RCC 7860 (cell line): ENCODE results near the gene FPR1.
A peak's percentile ranks its signal among the peaks of the same experiment; 100 is the strongest.

Experiments used
- DNase-seq: peaks from one replicate; pipeline ENCODE4 v3.0.0-alpha.2; 2015; ENCODE audit warnings: low spot score
- FAIRE-seq: peaks from 2 replicates; lab custom pipeline; 2012; peaks lifted over from hg19 to GRCh38; lab: Jason Lieb, UNC

The FPR1 gene

DNA sequence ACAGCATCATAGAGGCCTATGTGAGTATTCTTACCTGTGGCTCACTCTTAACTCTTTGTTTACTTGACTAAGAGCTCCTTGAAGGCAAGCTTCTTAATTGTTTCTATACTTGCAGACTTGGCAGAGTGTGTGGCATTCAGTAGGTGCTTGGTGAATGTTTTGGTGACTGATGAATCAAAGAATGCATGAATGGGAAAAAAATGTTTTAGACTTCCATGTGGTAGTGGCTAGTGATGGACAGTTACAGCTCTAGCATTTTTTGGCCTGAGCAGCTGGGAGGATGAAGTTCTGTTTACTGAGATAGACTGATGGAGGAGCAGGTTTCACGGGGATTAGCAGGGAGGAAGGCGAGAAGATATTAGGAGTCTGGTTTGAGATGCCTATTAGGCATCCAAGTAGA is 41.5 kb downstream of the FPR1 start:
- FAIRE-seq, result no peak
- DNase-seq, result no peak

DNA sequence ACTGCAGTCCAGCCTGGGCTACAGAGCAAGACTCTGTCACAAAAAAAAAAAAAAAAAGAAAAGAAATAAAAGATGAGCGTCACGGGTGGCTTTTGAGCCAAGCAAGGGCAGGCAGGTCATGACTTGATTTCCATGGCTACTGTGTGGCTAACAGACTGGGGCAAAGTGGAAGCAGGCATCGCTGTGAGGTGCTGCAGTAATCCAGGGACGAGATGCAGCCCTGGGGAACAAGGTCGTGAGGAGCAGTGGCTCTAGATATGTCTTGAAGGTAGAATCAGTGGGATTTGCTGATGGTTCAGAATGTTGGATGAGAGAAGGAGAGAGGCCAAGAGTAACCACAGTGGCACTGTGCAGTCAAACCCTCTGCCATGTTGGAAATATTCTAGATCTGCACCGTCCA is 42.1 kb downstream of the FPR1 start:
- FAIRE-seq (no peak), DNase-seq (no peak)

DNA sequence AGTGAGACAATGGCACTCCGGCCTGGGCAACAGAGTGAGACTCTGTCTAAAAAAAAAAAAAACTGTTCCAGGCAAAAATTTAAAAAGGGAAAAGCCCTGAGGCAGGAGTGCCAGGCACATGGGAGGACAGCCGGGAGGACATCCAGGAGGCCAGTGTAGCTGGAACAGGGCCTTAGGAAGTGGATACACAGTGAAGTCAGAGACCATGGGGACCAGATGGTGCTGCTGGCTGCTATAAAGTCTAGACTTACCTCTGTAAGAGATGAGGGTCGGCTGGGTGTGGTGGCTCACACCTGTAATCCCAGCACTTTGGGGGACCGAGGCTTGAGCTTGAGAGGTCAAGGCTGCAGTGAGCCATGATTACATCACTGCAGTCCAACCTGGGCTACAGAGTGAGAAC is 42.9 kb downstream of the FPR1 start:
- FAIRE-seq, result no peak
- DNase-seq, result no peak

DNA sequence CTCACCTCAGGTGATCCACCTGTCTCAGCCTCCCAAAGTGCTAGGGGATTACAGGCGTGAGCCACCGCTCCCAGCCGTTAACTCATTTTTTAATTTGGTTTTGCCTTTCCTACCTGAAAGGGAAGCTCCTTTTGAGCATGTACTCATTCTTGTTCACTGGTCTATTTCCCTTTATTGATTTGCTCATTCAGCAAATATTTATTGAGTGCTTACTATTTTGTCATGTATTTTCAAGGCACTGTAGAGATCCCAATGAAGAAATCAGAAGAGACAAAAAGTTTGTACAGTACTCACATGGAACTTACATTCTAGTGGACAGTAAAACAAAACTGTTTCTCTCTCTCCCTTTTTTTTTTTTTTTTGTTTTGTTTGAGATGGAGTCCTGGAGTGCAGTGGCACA is 44.8 kb downstream of the FPR1 start:
- FAIRE-seq (no peak), DNase-seq (no peak)

DNA sequence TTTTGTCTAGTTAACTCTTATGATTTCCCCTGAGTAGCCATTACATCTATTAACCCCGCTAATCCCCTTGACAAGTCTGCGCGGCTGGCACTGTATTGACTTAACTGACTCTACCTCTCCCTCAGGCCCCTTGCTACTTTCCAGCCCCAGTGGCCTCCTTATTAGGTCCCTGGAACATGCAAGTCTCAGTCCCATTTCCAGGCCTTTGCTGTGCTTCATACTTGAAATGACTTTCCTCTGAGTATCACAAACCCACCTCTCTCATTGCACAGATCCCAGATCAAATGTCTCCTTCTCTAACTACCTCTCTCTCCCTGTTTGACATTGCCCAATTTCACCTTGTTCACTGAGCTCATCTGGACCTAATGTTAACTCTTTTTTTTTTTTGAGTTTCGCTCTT is 45.4 kb downstream of the FPR1 start:
- FAIRE-seq, result no peak
- no peak for DNase-seq

DNA sequence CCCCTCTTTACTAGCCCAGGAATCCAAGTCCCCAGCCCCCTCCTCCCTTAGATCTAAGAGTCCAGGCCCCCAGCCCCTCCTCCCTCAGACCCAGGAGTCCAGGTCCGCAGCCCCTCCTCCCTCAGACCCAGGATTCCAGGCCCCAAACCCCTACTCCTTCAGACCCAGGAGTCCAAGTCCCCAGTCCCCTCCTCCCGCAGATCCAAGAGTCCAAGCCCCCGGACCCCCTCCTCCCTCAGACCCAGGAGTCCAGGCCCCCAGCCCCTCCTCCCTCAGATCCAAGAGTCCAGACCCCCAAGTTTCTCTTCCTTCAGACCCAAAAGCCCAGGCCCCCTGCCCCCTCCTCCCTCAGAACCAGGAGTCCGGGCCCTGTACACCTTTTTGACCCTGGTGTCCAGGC is 47.1 kb downstream of the FPR1 start:
- FAIRE-seq (no peak), DNase-seq (no peak)

DNA sequence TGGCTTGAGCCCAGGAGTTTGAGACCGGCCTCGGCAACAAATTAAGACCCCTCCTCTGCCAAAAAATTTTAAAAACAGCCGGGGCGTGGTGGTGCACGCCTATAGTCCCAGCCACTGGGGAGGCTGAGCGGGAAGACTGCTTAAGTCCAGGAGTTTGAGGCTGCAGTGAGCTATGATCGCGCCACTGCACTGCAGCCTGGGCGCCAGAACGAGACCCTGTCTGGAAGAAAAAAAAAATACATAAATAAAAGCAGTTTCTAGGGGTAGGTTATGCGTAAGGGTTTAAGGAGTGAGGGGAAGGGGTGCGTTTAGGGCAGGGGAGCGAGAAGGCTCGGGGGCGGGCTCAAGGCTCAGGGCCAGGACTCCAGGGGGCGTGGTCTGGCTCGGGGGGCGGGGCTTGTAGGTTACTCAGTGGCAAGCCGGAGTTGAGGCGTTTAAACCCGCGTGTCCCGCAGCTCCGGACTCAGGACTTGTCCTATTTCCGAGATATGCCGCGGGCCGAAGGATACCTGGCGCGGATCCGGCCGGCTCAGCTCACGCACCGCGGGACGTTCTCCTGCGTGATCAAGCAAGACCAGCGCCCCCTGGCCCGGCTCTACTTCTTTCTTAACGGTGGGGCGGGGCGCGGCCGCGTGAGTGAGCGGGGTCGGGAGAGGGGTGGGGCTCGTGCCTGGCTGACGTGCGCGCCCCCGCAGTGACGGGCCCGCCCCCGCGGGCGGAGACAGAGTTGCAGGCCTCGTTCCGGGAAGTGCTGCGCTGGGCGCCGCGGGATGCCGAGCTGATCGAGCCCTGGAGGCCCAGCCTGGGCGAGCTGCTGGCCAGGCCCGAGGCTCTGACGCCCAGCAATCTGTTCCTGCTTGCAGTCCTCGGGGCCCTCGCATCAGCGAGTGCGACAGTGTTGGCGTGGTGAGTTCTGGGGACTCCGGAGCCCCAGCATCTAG is 47.8 kb downstream of the FPR1 start:
- peak; percentile 70 for DNase-seq
- FAIRE-seq, result no peak

DNA sequence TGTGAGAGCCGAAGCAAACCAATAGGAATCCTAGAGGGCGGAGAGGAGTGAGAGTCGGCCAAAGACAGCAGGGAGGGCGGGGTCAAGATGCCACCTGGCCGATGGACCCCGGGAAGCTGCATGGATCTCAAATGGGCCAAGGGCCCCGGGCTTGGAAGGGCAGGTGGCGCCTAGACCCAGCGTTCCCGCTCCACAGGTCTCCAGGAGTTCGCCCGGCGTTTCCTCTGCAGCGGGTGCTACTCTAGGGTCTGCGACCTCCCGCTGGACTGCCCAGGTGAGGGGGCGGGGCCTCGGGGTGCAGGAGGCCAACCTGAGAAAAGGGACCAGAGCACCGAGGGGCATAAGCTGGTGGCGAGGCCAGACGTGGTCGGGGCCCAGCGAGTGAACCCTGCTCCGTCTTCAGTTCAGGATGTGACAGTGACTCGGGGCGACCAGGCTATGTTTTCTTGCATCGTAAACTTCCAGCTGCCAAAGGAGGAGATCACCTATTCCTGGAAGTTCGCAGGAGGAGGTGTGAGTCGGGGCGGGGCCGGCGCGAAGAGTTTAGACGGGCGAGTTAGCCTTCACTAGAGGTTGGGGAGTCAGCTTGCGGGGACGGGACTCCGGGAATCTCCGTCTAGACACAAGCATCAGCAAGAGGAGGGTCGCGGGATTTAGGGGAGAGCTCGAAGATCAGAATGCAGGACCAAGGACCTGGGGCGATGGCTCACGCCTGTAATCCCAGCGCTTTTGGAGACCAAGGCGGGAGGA is 48.7 kb downstream of the FPR1 start:
- DNase-seq, result no peak
- no peak for FAIRE-seq

DNA sequence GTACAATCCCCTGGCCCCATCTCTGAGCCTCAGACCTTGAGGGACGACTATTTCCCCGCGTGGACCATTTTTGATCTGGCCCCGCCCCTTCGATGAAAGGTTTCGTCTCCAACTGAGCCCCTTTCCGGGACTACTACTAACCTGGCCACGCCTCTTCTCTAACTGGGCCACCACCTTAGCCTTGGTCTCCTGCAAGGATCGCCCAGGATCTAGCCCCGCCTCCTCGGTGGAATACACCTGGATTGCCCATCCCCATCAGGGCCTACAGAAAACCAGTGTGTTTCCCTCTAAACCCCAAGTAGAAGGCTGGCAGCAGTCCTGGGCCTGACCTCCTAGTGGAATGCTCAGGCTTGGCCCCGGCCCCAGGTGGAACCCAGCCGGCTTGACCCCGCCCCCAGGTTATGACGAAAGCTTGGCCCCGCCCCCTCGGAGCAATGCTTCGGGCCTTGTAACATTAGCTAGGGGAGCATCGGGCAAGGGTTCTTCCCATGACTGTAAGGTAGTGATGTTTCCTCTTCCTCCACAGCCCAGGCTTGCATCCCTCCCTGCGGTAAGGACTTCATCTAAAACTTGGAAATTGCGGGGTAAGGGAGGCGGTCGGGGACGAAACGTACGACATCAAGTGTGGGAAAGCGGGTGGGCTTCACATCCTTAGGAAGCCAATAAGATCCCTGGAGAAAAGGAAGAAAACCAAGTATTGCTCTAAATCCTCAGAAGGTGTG is 49.4 kb downstream of the FPR1 start:
- FAIRE-seq (no peak), DNase-seq (no peak)

DNA sequence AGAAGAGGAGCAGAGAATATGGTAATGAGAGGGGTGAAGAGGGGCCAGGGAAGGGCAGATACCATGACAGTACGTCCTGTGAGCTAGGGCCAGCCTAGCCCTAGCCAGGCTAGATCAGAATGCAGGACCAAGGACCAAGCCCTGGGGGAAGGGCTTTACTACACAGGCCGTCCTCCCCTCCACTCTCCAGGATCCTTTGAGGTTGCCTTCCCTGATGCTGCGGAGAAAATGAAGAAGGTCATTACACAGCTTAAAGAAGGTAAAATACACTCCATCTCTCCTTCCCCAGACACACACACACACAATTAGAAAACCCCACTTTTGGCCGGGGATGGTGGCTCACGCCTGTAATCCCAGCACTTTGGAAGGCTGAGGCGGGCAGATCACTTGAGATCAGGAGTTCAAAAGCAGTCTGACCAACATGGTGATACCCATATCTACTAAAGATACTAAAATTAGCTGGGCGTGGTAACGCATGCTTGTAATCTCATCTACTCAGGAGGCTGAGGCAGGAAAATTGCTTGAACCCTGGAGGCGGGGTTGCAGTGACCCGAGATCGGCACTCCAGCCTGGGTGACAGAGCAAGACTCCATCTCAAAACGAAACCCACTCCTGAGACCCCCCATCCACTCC is 50.1 kb downstream of the FPR1 start:
- DNase-seq (no peak), FAIRE-seq (no peak)

DNA sequence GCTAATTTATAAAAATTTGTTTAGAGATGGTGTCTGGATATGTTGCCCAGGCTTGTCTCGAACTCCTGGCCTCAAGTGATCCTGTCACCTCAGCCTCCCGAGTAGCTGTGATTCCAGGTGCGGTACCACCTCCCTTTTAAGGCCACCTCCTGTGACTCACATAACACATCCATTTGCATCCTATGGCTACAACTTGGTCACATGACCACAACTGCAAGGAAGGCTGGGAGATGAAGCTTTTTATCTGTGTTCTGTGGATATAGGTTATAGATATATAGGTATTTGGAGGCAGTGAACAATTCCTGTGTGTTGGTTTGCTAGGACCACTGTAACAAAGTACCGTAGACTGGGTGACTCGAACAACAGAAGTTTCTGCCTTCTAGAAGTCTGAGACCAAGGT is 52.5 kb downstream of the FPR1 start:
- FAIRE-seq, result no peak
- DNase-seq, result no peak

DNA sequence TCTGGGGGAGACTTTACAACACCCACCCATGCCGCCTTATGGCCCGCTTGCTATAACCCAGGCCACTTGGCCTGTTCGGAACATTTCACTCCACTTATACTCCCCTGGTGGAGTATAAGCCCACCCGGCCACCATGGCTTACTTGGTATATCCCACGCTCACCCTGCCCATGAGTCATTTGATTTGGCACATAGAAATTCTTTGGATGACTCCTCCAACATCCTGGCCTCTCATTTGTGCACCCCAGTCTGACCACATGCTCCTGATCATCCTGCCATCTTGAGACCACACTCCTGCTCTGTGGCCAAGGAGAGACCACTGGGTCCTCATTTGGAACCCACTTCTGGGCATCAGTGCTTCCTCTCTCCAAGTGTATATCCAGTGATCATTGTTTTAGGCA is 53.4 kb downstream of the FPR1 start:
- peak; percentile 22 for DNase-seq
- FAIRE-seq, result no peak

DNA sequence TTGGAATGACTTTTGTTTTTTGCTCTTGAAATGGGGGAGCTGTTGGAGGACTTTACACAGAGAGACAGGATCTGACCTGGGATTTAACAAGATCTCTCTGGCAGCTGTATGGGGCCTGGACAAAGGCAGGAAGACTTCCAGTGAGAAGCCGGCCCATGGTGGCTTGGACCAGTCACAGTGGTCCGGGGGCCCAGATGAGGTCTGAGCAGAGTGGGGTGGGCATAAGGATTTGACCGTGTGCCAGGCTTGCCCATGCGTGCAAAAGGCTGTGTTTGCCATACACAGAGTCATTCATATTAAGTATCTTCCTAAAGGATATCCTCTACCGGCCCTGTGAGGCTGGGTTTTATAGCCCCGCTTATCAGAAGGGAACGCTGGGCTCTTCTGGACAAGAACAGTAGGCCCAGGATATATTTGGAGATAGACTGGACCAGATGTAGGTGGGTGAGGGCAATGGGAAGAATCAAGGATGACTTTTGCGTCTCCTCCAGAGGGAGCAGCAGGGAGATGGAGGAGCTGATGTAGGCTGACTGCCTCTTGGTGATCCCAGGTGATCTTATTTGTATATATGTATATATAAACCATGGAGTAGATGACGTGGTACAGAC is 54.4 kb downstream of the FPR1 start:
- no peak for DNase-seq
- FAIRE-seq, result no peak

DNA sequence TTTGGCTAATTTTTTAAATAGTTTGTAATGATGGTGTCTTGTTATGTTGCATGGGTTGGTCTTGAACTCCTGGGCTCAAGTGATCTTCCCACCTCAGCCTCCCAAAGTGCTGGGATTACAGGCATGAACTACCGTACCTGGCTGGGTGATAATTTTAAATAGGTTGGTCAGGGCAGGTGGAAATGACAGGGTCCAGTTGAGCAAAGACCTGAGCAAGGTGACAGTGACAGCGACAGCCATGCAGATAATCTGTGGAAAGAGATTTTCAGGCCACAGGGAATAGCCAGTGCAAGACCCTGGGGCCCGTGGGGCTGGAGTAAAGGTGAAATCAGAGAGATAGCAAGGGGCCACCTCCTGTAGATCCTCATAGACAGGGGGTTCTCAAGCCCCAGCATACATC is 55.1 kb downstream of the FPR1 start:
- DNase-seq (no peak), FAIRE-seq (no peak)
